ENCODE results near the gene NDUFV1.

- TF ChIP-seq CTCF (IDR thresholded peaks at IDR 0.05; ENCODE audit: low read depth, low read length, missing input control), result no peak
- no peak for TF ChIP-seq GABPA (IDR thresholded peaks at IDR 0.05 in 1 of 2, conservative IDR thresholded peaks at IDR 0.05 in 1 of 2)
- no peak for TF ChIP-seq RXRA (IDR thresholded peaks at IDR 0.05)
- no peak for TF ChIP-seq JUND (IDR thresholded peaks at IDR 0.05)
- no peak for TF ChIP-seq REST (IDR thresholded peaks at IDR 0.05)
- TF ChIP-seq ZBTB33 (IDR thresholded peaks at IDR 0.05), result no peak
Measured at GRCh38 chr11:67609316-67609715, 2.6 kb downstream of the NDUFV1 start.

Measured in liver (tissue), 3 donors.